Breast epithelium (tissue), 3 donors: ENCODE measurements around the gene CBX5.

ENCODE experiments used
- POLR2AphosphoS5 ChIP-seq, 3 donors: sonication (generic); formaldehyde crosslinking; IDR thresholded peaks; one replicate each; pipeline ENCODE4 v1.6.1; 2017; ENCODE audit warnings: antibody characterized with exemption in 3 of 3
- TF ChIP-seq, protein P1 (sequence below), 3 donors: fragments of 450-650 bp; IDR thresholded peaks; one replicate each; pipeline ENCODE4 v1.5.1; 2016 to 2017; ENCODE audit warnings: antibody characterized with exemption in 3 of 3, mild to moderate bottlenecking in 3 of 3, moderate library complexity in 3 of 3

DNA sequence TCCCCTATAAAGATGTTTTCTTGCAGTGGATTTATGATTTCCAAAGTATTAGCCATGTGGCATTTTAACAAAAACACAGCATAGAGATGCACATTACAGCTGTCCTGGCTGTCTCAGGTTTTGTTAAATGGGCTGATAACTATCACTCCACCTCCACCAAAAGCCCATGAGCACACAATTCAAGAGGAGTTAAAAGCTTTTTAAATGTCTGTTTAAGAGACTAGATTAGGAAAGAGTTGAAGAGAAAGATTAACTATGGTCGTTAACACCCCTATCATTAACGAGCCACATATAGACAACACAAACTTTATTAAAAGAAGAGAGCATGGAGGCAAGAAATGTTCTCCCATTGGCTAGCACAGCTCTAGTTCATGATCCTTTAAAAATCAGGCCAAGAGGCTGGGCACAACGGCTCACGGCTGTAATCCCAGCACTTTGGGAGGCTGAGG lies 14.5 kb downstream of the CBX5 start:
- TF ChIP-seq POLR2AphosphoS5 (IDR thresholded peaks at IDR 0.05): no peak
- TF ChIP-seq, protein P1, sequence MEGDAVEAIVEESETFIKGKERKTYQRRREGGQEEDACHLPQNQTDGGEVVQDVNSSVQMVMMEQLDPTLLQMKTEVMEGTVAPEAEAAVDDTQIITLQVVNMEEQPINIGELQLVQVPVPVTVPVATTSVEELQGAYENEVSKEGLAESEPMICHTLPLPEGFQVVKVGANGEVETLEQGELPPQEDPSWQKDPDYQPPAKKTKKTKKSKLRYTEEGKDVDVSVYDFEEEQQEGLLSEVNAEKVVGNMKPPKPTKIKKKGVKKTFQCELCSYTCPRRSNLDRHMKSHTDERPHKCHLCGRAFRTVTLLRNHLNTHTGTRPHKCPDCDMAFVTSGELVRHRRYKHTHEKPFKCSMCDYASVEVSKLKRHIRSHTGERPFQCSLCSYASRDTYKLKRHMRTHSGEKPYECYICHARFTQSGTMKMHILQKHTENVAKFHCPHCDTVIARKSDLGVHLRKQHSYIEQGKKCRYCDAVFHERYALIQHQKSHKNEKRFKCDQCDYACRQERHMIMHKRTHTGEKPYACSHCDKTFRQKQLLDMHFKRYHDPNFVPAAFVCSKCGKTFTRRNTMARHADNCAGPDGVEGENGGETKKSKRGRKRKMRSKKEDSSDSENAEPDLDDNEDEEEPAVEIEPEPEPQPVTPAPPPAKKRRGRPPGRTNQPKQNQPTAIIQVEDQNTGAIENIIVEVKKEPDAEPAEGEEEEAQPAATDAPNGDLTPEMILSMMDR (IDR thresholded peaks at IDR 0.05): no peak
